Erythroblast (primary cell): Measurements from ENCODE around the gene MMAA.

Experiments used
- GATA1 ChIP-seq: IDR thresholded peaks from 2 replicates; pipeline ENCODE4 v1.6.1; 2011; ENCODE audit warnings: low read depth, mild to moderate bottlenecking, control low read depth, low read length, moderate library complexity
- POLR2A ChIP-seq: IDR thresholded peaks from 2 replicates; pipeline ENCODE4 v1.6.1; 2011; ENCODE audit warnings: mild to moderate bottlenecking, low read length

GRCh38 chr4:145583191-145584055 is 35.8 kb upstream of the MMAA start:
- TF ChIP-seq POLR2A (no peak), GATA1 (no peak)
